ENCODE data around the gene C3orf20.
"Not testable (repeated sequence)": the region's sequence is repeated elsewhere in the genome, so short reads cannot be mapped to it uniquely, and the experiment has no call there.

Gene C3orf20

DNA sequence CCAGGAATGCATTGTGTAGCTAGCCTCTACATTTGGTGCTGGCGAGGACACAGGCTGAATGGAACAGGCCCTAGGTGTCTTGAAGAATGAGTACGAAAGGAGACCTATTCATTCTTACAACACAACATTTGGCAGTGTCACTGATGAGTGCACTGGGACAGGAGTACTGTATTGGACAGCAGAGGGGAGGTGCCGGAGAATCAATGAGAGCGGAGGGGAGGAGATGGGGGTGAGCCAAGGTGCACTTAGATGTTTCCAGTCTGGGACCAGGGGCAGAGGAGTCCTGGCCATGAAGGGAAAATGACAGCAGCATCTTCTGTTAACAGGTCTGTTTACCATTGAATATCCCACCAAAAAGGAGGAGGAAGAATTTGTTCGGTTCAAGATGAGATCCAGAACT, 53.2 kb downstream of the C3orf20 start:
- H3K36me3 Mint-ChIP-seq: no peaks in the 10 kb centered on the region
- no peak overlapping the region for H3K27ac Mint-ChIP-seq
- H3K9me3 Mint-ChIP-seq: no peaks in the 10 kb centered on the region
- no peak for ATAC-seq (replicated peaks)
- no peak overlapping the region for H3K4me3 Mint-ChIP-seq
- no peaks in the 10 kb centered on the region for H3K27me3 Mint-ChIP-seq
- no peaks in the 10 kb centered on the region for H3K4me1 Mint-ChIP-seq
- DNase-seq: no peak

- DNase-seq (no peak), ATAC-seq (replicated peaks) (no peak)
- Mint-ChIP-seq H3K4me1 (no peaks in the 10 kb centered on the region), H3K4me3 (no peak overlapping the region), H3K36me3 (no peaks in the 10 kb centered on the region), H3K9me3 (no peaks in the 10 kb centered on the region), H3K27me3 (no peaks in the 10 kb centered on the region), H3K27ac (no peak overlapping the region)
These were observed 55.9 kb downstream of the C3orf20 start for GRCh38 chr3:14730703-14731382.

- ATAC-seq (replicated peaks) (no peak), DNase-seq (no peak)
- no peak overlapping the region for H3K27ac Mint-ChIP-seq
- H3K4me3 Mint-ChIP-seq: no peak overlapping the region
- H3K9me3 Mint-ChIP-seq: peaks cover 6 to 11% of the 10 kb centered on the region in 2 donors
- H3K36me3 Mint-ChIP-seq: peaks cover 0 to 4% of the 10 kb centered on the region in 2 donors
- H3K4me1 Mint-ChIP-seq: no peaks in the 10 kb centered on the region
- H3K27me3 Mint-ChIP-seq: peaks cover 40 to 55% of the 10 kb centered on the region in 2 donors
These were observed 66.0 kb downstream of the C3orf20 start for GRCh38 chr3:14740983-14741382.

- peaks cover 6 to 11% of the 10 kb centered on the region in 2 donors for H3K9me3 Mint-ChIP-seq
- no peak overlapping the region for H3K4me3 Mint-ChIP-seq
- DNase-seq (no peak), ATAC-seq (replicated peaks) (no peak)
- H3K27me3 Mint-ChIP-seq: peaks cover 40 to 56% of the 10 kb centered on the region in 2 donors
- H3K36me3 Mint-ChIP-seq: peaks cover 0 to 4% of the 10 kb centered on the region in 2 donors
- no peak overlapping the region for H3K27ac Mint-ChIP-seq
- no peaks in the 10 kb centered on the region for H3K4me1 Mint-ChIP-seq
These were observed 66.6 kb downstream of the C3orf20 start for GRCh38 chr3:14741510-14741909.

DNA sequence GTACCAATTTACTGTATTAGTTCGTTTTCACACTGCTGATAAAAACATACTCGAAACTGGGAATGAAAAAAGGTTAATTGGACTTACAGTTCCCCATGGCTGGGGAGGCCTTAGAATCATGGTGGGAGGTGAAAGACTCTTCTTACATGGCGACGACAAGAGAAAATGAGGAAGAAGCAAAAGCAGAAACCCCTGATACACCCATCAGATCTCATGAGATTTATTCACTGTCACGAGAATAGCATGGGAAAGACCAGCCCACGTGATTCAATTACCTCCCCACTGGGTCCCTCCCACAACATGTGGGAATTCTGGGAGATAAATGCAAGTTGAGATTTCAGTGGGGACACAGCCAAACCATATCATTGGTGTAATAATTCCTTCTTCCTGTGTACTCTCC, 69.6 kb downstream of the C3orf20 start:
- DNase-seq: no peak
- ATAC-seq (replicated peaks): no peak
- no peak overlapping the region for H3K4me3 Mint-ChIP-seq
- H3K9me3 Mint-ChIP-seq: peaks cover 6 to 10% of the 10 kb centered on the region in 2 donors
- no peak overlapping the region for H3K27ac Mint-ChIP-seq
- H3K4me1 Mint-ChIP-seq: no peaks in the 10 kb centered on the region
- H3K27me3 Mint-ChIP-seq: peaks cover 31 to 76% of the 10 kb centered on the region in 2 donors
- H3K36me3 Mint-ChIP-seq: peaks cover 0 to 4% of the 10 kb centered on the region in 2 donors

DNA sequence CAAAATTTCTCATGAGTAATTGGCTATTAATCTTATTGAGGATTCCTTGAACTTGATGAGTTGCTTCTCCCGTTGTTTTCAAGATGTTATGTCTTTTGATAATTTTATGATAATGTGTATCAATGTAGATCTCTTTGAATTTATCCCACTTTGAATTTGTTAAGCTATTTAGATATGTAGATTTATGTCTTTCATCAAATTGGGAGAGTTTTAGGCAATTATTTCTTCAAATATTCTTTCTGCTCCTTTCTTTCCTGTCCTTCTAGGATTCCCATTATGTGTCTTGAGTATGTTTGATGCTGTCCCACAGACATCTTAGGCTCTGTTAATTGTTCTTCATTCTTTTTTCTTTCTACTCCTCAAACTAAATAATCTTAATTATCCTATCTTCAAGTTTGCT, 75.7 kb downstream of the C3orf20 start:
- no peak for ATAC-seq (replicated peaks)
- DNase-seq: no peak
- Mint-ChIP-seq H3K4me3 (no peak overlapping the region), H3K36me3 (peaks cover 5 to 9% of the 10 kb centered on the region in 2 donors), H3K4me1 (no peaks in the 10 kb centered on the region), H3K27me3 (peaks cover 23 to 44% of the 10 kb centered on the region in 2 donors), H3K9me3 (peaks cover 18 to 20% of the 10 kb centered on the region in 2 donors), H3K27ac (no peak overlapping the region)

DNA sequence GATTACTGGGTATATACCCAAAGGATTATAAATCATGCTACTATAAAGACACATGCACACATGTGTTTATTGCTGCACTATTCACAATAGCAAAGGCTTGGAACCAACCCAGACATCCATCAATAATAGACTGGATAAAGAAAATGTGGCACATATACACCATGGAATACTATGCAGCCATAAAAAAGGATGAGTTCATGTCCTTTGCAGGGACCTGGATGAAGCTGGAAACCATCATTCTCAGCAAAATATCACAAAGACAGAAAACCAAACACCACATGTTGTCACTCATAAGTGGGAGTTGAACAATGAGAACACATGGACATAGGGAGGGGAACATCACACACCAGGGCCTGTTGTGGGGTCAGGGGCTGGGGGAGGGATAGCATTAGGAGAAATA, 78.0 kb downstream of the C3orf20 start:
- H3K4me3 Mint-ChIP-seq; H3K4me1 Mint-ChIP-seq; H3K36me3 Mint-ChIP-seq; ATAC-seq (replicated peaks); H3K27ac Mint-ChIP-seq; DNase-seq: not testable (repeated sequence)
- H3K9me3 Mint-ChIP-seq: peaks cover 18 to 20% of the 10 kb centered on the region in 2 donors
- H3K27me3 Mint-ChIP-seq: peaks cover 23 to 32% of the 10 kb centered on the region in 2 donors

GRCh38 chr3:14757153-14757700, 82.3 kb downstream of the C3orf20 start:
- H3K4me1 Mint-ChIP-seq: peaks cover 3 to 6% of the 10 kb centered on the region in 2 donors
- peaks cover 11 to 23% of the 10 kb centered on the region in 2 donors for H3K27me3 Mint-ChIP-seq
- DNase-seq: no peak
- no peak overlapping the region for H3K4me3 Mint-ChIP-seq
- no peak overlapping the region for H3K27ac Mint-ChIP-seq
- H3K36me3 Mint-ChIP-seq: no peaks in the 10 kb centered on the region
- peaks cover 2 to 6% of the 10 kb centered on the region in 2 donors for H3K9me3 Mint-ChIP-seq
- ATAC-seq (replicated peaks): no peak

- H3K27me3 Mint-ChIP-seq: peaks cover 8 to 32% of the 10 kb centered on the region in 2 donors
- H3K27ac Mint-ChIP-seq: no peak overlapping the region
- H3K4me1 Mint-ChIP-seq: peaks cover 3 to 6% of the 10 kb centered on the region in 2 donors
- H3K36me3 Mint-ChIP-seq: no peaks in the 10 kb centered on the region
- no peak for DNase-seq
- no peak for ATAC-seq (replicated peaks)
- H3K4me3 Mint-ChIP-seq: no peak overlapping the region
- peaks cover 0 to 5% of the 10 kb centered on the region in 2 donors for H3K9me3 Mint-ChIP-seq
These were observed 83.4 kb downstream of the C3orf20 start for GRCh38 chr3:14758297-14758696.

DNA sequence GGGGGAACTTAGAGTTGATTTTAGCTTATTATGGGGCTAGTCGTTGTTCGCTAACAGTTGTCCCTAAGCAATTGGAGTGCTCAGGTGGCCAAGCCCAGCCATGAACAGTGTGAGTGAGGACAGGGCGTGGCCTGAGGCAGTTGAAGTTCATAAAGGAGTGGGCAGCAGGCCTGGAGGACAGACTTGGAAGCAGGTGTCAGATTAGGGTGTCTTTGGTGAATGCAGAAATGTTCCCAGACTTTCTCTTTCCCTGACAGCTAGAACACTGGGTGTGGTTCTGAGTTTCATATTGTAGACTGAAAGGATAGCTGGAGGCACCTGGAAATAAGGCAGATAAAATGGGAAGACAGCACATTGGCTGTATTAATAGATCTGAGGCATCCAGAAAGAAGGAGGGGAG, 84.0 kb downstream of the C3orf20 start:
- peaks cover 0 to 5% of the 10 kb centered on the region in 2 donors for H3K9me3 Mint-ChIP-seq
- peaks cover 13 to 32% of the 10 kb centered on the region in 2 donors for H3K27me3 Mint-ChIP-seq
- H3K27ac Mint-ChIP-seq: no peak overlapping the region
- no peak for ATAC-seq (replicated peaks)
- no peaks in the 10 kb centered on the region for H3K36me3 Mint-ChIP-seq
- H3K4me3 Mint-ChIP-seq: no peak overlapping the region
- no peak for DNase-seq
- peaks cover 3 to 6% of the 10 kb centered on the region in 2 donors for H3K4me1 Mint-ChIP-seq

- Mint-ChIP-seq H3K36me3 (no peaks in the 10 kb centered on the region), H3K4me1 (peaks cover 3 to 6% of the 10 kb centered on the region in 2 donors), H3K9me3 (peaks cover 0 to 5% of the 10 kb centered on the region in 2 donors), H3K4me3 (no peak overlapping the region), H3K27ac (no peak overlapping the region), H3K27me3 (peaks cover 11 to 32% of the 10 kb centered on the region in 2 donors)
- no peak for DNase-seq
- no peak for ATAC-seq (replicated peaks)
These were observed 85.2 kb downstream of the C3orf20 start for GRCh38 chr3:14760185-14760584.

DNA sequence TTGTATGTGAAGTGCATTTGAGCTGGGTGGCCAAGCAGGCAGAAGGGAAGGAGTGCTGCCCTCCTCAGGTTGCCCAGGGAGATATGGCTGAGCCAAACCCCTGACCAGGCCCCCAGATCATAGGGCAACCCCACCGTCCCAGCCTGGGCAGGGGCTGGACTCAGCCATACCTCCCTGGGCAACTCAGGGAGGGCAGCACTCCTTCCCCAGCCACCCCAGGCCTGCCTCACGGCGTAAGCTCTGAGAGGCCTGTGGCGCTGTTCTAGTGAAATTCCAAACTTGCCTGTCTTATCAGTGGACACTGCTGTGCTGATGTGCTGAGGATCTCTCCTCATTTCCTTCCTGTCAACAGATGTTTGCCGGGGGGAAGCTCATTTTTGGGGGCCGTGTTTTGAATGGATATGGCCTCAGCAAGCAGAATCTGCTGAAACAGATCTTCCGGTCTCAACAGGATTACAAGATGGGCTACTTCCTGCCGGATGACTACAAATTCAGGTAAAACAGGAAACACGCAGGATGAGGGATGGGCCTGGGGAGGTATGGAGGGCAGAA, 86.3 kb downstream of the C3orf20 start:
- ATAC-seq (replicated peaks): peak; percentile 12 to 29
- peaks cover 3 to 6% of the 10 kb centered on the region in 2 donors for H3K4me1 Mint-ChIP-seq
- no peak overlapping the region for H3K4me3 Mint-ChIP-seq
- no peak overlapping the region for H3K27ac Mint-ChIP-seq
- H3K36me3 Mint-ChIP-seq: no peaks in the 10 kb centered on the region
- peaks cover 11 to 32% of the 10 kb centered on the region in 2 donors for H3K27me3 Mint-ChIP-seq
- no peak for DNase-seq
- peaks cover 0 to 5% of the 10 kb centered on the region in 2 donors for H3K9me3 Mint-ChIP-seq

DNA sequence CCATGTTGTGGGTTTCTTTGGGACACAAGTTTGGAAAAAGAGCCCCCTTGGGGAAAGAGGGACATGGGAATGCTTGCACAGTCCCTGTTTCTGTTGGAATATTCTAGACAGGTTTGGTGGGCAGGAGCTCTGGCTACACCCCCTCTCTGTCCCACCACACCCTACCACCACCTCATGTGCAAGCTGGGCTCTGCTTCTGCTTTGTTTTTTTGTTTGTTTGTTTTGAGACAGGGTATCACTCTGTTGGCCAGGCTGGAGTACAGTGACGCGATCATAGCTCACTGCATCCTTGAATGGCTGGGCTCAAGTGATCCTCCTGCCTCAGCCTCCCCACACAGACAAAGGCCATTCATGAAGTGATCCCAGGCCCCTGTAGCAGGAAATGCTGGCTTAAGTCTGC, 86.9 kb downstream of the C3orf20 start:
- no peak overlapping the region for H3K4me3 Mint-ChIP-seq

GRCh38 chr3:14762701-14763100, 87.8 kb downstream of the C3orf20 start:
- DNase-seq (no peak), ATAC-seq (replicated peaks) (no peak)
- Mint-ChIP-seq H3K27ac (no peak overlapping the region), H3K27me3 (peaks cover 11 to 32% of the 10 kb centered on the region in 2 donors), H3K36me3 (no peaks in the 10 kb centered on the region), H3K9me3 (peaks cover 0 to 5% of the 10 kb centered on the region in 2 donors), H3K4me3 (no peak overlapping the region), H3K4me1 (peaks cover 3 to 6% of the 10 kb centered on the region in 2 donors)

More for the DNA sequence above, 86.9 kb downstream of the C3orf20 start:
- Mint-ChIP-seq H3K36me3 (no peaks in the 10 kb centered on the region), H3K9me3 (peaks cover 0 to 5% of the 10 kb centered on the region in 2 donors), H3K27ac (no peak overlapping the region), H3K27me3 (peaks cover 11 to 32% of the 10 kb centered on the region in 2 donors), H3K4me1 (peaks cover 3 to 6% of the 10 kb centered on the region in 2 donors)
- DNase-seq (no peak), ATAC-seq (replicated peaks) (no peak)
